HG02678 (cell line): ENCODE results near the gene PNCK.
"Not testable (repeated sequence)": the region's sequence is repeated elsewhere in the genome, so short reads cannot be mapped to it uniquely, and the experiment has no call there.

Experiments
- ATAC-seq: cut with Tn5 transposase; IDR thresholded peaks from one replicate; pipeline ENCODE4 v1.9.1; 2021; ENCODE audit warnings: mild to moderate bottlenecking, moderate library complexity; ENCODE audit not compliant: unreplicated experiment

The PNCK gene

DNA sequence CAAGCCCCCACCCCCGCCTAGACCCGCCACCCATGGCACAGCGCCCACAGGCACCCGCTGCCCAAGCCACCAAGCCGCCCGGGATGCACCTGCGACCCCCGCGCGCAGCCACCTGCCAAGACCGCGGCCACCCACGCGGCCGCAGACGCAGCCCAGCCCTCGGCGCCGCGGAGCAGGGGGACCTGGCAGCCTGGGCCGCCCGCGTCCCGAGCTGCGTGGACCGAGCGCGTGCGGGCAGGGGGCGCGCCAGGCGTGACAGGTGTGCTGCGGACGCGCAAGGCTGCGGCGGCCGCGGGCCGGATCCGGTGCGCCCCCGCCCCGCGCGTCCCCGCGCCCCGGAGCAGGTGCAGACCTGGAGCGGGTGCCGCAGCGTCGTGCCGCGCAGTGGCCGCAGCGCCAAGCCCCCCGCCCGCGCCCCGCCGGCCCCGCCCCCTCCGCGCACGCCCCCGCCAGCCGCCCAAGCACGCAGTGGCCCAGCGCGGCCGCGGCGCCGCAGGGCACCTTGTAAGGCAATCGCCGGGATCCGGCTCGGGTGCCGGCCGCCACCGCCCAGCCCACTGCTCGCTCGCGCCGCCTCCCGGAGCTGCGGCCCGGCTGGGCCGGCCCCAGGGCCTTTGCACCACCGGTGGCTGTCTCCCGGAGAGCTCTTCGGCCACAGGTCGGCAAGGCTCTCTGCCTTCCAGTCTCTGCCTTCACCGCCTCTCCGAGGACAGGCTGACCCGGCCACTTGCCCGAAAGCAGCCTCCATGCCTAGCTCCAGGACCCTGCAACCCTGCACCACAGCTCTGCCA lies at the start of gene PNCK:
TSS of gene PNCK (minus strand) at position 386 of the 791 bp plus-strand sequence. CDS start 737 bp downstream, outside the sequence.
- no peak for ATAC-seq

DNA sequence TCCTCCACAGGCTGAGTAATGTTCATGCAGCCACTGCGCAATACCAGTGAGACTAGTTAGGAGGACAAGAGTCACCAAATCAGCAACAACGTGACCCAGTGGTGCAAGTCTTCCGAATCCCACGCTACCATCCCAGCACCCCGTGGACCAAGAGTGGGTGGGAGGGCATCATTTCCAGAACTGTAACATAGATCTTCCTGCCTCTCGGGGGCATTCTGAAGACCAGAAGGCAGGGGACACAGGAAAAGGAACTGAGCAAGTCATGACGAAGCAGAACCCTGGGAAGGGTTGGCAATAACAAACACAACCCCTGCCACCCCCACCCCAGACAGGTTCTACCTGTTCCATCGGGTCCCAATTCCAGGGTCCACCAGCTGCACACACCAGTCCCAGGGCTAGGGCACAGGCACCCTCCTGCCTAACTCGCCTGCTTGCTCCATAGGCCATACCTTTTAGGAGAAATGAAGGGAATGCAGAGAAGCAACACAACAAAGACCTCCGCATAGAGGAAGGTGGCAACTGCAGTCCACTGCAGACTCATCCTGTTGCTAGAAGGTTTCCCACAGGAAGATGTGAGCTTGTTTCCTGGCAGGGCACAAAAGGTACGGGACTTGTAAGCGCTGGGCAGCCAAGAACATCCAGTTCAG lies 49.2 kb upstream of the PNCK start:
- no peak for ATAC-seq

- no peak for ATAC-seq
These were observed 46.1 kb upstream of the PNCK start for GRCh38 chrX:153719701-153720100.

- no peak for ATAC-seq
These were observed 45.6 kb upstream of the PNCK start for GRCh38 chrX:153719238-153719637.

DNA sequence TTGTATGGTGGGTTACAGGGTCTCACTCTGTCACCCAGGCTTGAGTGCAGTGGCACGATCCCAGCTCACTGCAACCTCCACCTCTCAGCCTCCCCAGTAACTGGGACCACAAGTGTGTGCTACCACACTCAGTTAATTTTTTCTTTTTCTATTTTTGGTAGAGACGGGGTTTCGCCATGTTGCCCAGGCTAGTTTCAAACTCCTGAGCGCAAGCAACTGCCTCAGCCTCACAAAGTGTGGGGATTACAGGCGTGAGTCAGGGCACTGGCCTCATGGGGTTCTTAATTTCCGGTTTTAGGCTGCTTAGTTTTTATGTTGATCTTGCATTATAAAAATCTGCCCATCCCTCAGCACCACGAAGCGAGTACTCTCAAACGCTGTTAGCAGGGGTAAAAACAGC lies 43.8 kb upstream of the PNCK start:
- no peak for ATAC-seq

DNA sequence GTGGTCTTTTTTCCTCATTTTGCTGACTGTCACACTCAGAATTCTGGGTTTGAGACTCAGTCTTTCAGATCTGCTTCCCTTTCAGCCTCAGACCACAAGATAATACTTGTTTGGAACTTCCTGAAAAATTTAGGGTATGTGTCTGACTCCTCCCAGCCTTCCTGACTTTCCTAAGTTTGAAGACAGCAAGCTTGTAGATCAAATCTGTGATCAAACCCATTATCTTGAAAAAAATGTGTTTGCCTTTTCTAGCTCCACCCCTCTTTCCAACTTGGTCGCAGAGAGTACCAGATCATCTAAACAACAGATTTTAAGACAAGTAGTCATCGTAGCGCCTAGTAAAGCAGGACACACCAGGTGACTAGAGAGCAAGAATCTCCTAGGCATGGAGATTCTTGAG lies 40.6 kb upstream of the PNCK start:
- no peak for ATAC-seq

GRCh38 chrX:153709726-153710674 lies 36.4 kb upstream of the PNCK start:
- no peak for ATAC-seq

GRCh38 chrX:153708415-153708814 lies 34.8 kb upstream of the PNCK start:
- no peak for ATAC-seq

DNA sequence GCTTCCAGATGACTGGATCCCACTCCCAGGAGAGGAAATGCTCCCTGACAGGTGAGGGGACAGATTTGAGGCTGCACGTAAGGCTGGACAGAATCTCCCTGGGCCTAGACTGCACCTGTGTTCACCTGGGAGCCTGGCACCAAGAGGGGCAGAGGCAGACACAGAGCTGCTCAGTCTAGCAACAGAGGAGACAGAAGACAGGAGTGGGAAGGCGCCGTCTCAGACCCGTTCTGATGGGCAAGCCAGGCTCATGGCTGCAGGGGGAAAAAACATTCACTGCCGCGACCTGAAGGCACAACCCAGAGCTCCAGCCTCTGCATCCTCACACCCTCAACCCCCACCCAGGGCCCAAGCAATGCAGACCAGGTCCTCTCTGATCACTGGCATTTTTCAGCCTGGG lies 33.8 kb upstream of the PNCK start:
- no peak for ATAC-seq

DNA sequence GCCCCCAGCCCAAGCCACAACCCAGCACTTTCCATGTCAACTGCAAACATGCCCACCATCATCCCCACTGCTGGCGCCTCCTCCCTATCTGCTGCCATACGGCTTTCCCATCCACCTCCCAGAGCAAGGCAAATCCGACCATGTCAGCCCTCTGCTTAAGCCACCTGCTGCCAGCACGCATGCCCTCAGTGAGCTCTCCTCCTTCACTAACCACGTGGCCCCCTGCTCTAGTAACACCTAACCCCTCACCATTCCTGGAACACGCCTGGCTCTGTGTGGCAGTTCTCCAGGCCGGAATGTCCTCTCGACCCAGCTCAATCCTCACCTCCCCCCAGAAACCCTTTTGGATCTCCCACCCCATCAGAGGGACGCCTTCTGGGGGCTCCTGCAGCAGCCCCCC lies 33.2 kb upstream of the PNCK start:
- ATAC-seq = no peak

DNA sequence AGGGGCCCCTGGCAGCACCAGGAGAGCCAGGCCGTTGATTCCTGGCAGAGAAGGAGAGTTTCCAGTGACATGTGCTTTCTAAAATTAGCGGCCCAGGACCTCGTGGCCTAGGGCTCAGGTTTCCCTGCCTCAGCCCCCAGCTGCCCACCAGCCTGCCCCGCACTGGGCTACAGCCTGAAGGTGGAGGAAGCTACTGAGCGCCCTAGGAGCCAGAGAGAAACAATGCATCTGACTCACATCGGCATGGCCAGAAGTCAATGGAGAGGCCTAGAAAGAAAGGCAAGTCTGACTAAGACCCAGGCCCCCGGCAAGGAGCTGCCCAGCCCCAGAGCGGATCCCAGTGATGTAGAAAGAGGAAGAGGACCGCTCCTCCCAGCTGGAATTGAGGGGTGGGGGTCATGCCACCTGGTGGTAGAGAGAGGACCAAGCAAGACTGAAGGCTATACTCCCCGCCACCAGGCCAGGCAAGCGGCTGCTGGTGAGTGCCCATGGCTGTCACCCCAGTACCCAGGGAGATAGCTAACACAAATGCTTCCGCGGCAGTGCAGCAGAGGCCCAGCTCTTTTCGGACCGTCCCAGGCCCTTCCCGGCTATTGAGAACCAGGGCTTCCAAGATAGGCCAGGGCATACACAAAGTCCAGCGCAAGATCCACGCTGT lies 31.9 kb upstream of the PNCK start:
- ATAC-seq = not testable (repeated sequence)

DNA sequence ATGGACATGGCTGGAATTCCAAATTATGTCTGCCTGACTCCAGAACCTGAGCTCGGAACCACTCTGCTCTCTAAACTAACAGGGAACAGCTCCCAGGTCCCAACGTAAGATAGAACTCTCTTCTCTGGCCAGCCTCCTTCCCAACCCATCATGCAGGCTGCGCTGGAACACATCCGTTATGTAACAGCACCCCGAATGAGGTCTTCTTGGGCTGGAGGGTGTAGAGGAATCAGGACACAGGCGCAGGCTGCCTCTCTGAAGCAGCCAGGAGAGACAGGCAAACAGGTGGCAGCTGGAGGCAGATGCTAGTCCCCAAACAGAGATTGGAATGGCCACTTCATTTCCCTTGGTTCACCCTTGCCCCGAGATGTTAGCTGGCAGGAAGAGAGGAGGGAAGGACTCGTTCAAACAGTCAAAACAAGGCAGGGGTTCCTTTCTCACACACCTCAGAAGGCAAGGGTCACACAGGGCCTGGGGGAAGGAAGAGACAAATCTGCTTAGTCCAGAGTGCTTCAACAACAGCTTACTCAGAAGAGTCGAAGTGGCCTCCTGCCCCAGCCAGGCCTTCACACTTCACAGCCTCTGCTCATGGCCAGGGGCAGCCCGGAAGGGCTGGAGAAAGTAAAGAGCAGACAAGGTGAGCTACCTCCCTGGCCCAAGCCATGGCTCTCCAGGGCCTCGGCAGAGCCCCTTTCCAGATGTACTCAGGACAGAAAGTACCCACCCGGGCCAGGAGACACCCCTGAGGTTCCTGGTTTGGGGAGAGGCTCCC lies 31.2 kb upstream of the PNCK start:
- not testable (repeated sequence) for ATAC-seq

GRCh38 chrX:153704021-153704526 lies 30.5 kb upstream of the PNCK start:
- no peak for ATAC-seq

GRCh38 chrX:153703036-153703370 lies 29.4 kb upstream of the PNCK start:
- ATAC-seq = no peak

- ATAC-seq = no peak
These were observed 28.9 kb upstream of the PNCK start for GRCh38 chrX:153702336-153703035.

DNA sequence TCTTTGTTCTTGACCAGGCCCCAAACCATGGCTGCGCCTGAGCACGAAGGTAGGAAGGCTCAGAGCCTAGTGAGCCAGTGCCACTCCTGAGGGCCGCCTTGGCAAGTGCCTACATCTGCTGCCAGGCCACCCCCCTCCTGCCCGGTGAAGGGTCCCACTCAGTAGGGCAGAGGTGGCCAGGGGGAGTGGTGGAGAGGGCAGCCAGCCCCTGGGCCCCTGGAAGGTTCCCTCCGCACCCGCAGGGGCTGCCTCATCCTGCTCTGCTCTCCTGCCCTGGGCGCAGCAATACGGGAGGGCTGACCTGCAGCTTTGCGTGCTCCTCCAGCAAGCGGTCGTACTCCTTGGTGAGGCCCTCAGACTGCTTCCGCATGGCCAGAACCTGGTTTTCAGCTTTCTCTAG lies 28.1 kb upstream of the PNCK start:
- ATAC-seq = no peak

DNA sequence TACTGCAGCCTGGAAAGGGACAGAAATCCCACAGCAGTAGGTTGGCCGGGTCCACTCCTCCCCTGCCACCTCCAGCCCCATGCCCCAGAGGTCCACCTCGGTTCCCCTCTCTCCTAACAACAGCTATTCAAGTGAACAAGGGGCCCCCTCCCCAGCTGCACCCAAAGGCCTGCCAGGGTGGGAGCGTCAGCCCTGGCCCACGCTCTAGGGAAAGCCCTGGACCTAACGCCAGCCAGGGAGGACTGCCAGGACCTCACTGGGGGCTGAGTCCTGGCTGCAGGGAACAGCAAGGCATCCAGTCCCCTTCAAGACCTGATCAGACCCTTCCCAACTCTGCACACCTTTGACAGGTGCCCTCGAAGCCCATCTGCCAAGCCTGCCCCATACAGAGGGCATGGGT lies 27.4 kb upstream of the PNCK start:
- ATAC-seq = no peak

DNA sequence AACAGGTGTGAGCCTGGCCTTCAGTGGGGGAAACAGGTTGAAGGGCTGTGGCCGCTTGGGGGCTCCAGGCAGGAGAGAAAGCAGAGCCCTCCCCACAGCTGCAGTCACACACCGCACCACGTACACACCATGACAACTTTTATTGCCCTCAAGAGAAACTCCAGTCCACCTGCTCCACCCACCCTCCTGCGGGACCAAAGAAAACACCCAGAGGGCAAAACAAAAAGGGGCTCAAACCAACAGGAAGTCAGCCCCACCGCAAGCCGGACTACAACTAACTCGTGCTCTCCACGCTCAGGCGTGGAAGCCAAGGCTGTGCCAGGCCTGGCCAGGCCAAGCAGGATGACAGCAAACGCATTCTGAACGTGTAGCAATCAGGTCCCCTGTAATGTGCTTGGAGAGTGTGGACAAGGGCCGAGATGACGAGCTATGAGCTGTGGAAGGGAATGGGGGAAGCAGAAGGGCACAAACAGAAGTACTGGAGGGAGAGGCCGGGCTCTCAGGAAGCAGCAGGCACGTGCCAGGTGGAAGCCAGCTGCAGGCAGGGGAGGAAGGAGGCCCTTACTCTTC lies 26.8 kb upstream of the PNCK start:
- no peak for ATAC-seq

GRCh38 chrX:153699784-153700371 lies 26.3 kb upstream of the PNCK start:
- not testable (repeated sequence) for ATAC-seq
